ENCODE data around the gene NCOA1. TPM values are rescaled to one million over a fixed set of nuclear protein-coding genes. Genes with fewer than 3 reads are reported as not detected.
"Not testable (repeated sequence)": the region's sequence is repeated elsewhere in the genome, so short reads cannot be mapped to it uniquely, and the experiment has no call there.

NCOA1 gene
- total and polyA plus RNA-seq, 12 donors: 8.6 to 36.7 (median 32.0) TPM

DNA sequence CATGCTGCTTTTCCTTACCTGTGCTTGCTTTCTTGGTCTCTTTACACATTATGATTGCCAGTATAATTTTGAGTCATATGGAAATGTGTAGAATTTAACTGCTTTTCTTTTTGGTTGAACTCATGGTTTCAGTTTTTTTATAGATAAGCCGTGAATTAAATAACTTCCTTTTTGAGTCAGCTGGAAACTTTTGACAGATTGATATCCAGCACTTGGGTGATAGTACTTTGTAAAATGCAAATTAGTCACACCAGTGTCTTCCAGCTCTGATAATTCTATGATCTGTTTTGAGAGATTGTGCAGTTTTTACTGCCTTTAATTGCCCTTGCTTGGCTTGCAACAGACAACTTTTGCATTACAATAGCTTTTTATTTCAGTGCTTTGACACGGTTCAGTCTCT, 86.4 kb downstream of the NCOA1 start:
- Histone ChIP-seq H3K27ac (no peak overlapping the region), H3K9me3 (no peaks in the 10 kb centered on the region), H3K4me3 (no peak overlapping the region), H3K27me3 (no peaks in the 10 kb centered on the region), H3K4me1 (peaks cover 0 to 50% (median 41%) of the 10 kb centered on the region in 9 donors), H3K36me3 (peaks cover 0 to 2% (median 0%) of the 10 kb centered on the region in 9 donors)
- no peak for ATAC-seq
- TF ChIP-seq, protein P1, sequence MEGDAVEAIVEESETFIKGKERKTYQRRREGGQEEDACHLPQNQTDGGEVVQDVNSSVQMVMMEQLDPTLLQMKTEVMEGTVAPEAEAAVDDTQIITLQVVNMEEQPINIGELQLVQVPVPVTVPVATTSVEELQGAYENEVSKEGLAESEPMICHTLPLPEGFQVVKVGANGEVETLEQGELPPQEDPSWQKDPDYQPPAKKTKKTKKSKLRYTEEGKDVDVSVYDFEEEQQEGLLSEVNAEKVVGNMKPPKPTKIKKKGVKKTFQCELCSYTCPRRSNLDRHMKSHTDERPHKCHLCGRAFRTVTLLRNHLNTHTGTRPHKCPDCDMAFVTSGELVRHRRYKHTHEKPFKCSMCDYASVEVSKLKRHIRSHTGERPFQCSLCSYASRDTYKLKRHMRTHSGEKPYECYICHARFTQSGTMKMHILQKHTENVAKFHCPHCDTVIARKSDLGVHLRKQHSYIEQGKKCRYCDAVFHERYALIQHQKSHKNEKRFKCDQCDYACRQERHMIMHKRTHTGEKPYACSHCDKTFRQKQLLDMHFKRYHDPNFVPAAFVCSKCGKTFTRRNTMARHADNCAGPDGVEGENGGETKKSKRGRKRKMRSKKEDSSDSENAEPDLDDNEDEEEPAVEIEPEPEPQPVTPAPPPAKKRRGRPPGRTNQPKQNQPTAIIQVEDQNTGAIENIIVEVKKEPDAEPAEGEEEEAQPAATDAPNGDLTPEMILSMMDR (IDR thresholded peaks at IDR 0.05): no peak
- 53 to 61% methylated on average over 2 of the region's 2 CpGs for WGBS, 2 donors
- intact Hi-C loops (cut with DNase I): no loop called here
- no peak for DNase-seq

DNA sequence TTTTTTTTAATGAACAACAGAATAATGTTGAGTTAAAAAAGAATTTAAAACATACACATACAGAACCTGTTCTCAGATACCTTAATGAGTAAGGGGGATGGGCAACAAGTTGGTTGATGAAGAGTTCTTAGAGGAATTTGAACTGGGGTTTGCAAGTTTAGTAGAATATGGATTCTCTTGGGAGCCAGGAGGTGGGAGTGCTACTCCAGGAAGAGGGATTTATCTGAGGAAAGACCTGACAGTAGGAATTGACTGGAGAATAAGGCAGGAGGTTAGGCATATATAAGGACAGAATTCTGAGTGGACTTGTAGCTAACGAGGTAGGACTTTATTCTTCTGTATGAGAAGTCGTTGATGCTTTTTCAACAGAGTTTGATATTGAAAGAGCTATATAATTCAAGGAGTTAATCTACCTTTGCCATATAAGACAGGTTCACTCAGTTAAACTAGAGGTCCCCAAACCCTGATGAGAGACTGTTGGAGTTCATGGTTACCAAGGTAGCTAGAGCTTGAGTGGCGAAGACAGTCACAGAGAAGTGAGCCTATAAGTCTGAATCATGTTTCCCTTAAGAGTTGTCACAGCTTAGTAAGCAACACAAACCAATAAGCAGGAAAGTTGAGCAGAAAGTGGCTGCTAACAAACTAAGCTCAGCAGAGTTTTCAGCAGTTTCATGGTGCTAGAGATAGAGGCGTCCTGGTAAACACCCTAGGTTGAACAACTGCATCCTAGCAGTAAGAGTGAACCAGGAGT, 88.2 kb downstream of the NCOA1 start:
- peaks cover 0 to 50% (median 41%) of the 10 kb centered on the region in 9 donors for H3K4me1 ChIP-seq
- DNase-seq (no peak), ATAC-seq (no peak)
- H3K9me3 ChIP-seq: no peaks in the 10 kb centered on the region
- no peak overlapping the region for H3K4me3 ChIP-seq
- H3K27ac ChIP-seq: no peak overlapping the region
- TF ChIP-seq, protein P1 (IDR thresholded peaks at IDR 0.05): no peak
- H3K36me3 ChIP-seq: no peaks in the 10 kb centered on the region
- no peaks in the 10 kb centered on the region for H3K27me3 ChIP-seq
- intact Hi-C loops (cut with DNase I): no loop called here
- WGBS, 2 donors: 93 to 94% methylated on average over 4 of the region's 4 CpGs

DNA sequence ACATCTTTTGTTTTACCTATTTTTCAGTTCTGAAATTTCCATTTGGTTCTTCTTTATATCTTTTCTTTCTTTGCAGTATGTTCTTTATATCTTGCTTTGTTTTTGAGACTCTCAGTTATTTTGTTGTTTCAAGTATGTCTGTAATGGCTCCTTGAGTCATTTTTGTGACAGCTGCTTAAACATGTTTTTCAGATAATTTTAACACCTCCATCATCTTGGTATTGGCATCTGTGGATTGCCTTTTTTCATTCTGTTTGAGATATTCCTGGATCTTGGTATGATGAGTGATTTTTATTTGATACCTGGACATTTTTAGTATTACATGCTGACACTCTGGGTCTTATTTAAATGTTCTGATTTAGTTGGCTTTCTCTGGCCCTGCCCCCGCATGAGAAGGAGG, 89.5 kb downstream of the NCOA1 start:
- no peak overlapping the region for H3K27ac ChIP-seq
- H3K36me3 ChIP-seq: peaks cover 0 to 5% (median 0%) of the 10 kb centered on the region in 9 donors
- peaks cover 0 to 50% (median 41%) of the 10 kb centered on the region in 9 donors for H3K4me1 ChIP-seq
- WGBS, 2 donors: 97 to 100% methylated on average over 1 of the region's 1 CpG
- H3K9me3 ChIP-seq: no peaks in the 10 kb centered on the region
- intact Hi-C loops (cut with DNase I): no loop called here
- ATAC-seq: no peak
- no peaks in the 10 kb centered on the region for H3K27me3 ChIP-seq
- DNase-seq: no peak
- H3K4me3 ChIP-seq: no peak overlapping the region
- TF ChIP-seq, protein P1 (IDR thresholded peaks at IDR 0.05): no peak

DNA sequence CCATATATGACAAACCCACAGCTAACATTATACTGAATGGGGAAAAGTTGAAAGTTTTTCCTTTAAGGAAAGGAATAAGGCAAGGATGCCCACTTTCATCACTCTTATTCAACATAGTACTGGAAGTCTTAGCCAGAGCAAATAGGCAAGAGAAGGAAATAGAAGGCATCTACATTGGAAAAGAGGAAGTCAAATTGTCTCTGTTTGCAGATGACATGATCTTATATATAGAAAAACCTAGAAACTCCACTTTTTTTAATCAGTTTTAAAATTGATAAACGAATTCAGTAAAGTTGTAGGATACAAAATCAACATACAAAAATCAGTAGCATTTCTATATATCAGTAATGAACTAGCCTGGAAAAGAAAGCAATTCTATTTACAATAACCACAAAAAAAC, 90.9 kb downstream of the NCOA1 start:
- H3K4me3 ChIP-seq; intact Hi-C loops (cut with DNase I); H3K27me3 ChIP-seq; DNase-seq; H3K36me3 ChIP-seq; H3K9me3 ChIP-seq; H3K27ac ChIP-seq; ATAC-seq: not testable (repeated sequence)
- H3K4me1 ChIP-seq: peaks cover 0 to 39% (median 32%) of the 10 kb centered on the region in 9 donors
- WGBS, 2 donors: 98 to 100% methylated on average over 1 of the region's 1 CpG

DNA sequence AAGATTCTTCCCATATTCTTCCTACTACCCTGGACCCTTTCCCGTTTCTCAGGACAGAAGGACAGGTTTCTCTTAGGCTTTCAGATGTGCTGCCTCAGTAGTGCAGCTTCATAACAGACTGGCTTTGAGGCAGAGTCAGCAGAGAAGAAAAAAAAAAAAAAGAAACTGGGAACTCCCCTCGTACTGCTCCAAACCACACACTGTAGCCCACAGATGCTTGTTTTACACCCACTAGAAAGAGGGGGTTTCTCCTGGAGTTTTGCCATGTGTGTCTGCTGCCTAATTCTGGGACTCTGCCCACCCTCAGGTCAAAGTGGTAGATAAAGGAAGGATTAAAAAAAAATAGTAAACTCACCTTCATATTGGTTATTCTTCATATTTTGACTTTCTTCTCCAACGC, 95.9 kb downstream of the NCOA1 start:
- peaks cover 0 to 7% (median 0%) of the 10 kb centered on the region in 9 donors for H3K4me1 ChIP-seq
- intact Hi-C loops (cut with DNase I): no loop called here
- no peaks in the 10 kb centered on the region for H3K27me3 ChIP-seq
- DNase-seq (no peak), ATAC-seq (no peak)
- TF ChIP-seq, protein P1 (IDR thresholded peaks at IDR 0.05): no peak
- no peaks in the 10 kb centered on the region for H3K9me3 ChIP-seq
- 87 to 95% methylated on average over 3 of the region's 3 CpGs for WGBS, 2 donors
- no peak overlapping the region for H3K27ac ChIP-seq
- H3K36me3 ChIP-seq: peaks cover 0 to 22% (median 0%) of the 10 kb centered on the region in 9 donors
- H3K4me3 ChIP-seq: no peak overlapping the region
